Cardiac septum (tissue), 1 donor: ENCODE measurements around the gene PTPRZ1. TPM values are rescaled to one million over a fixed set of nuclear protein-coding genes. Genes with fewer than 3 reads are reported as not detected.

Source experiments
- DNase-seq: peaks from one replicate; pipeline ENCODE4 v3.0.0-alpha.2; 2020; ENCODE audit warnings: low spot score
- intact Hi-C: fragments of 100-400 bp; cut with DNase I; formaldehyde crosslinking; loops from one replicate; pipeline ENCODE4 v1.14.0; 2022
- long read RNA-seq: library from polyadenylated mRNA; unstranded; transcript quantifications from one replicate; pipeline ENCODE4 v2.0.0, GENCODE V29; 2021
- total RNA-seq: library from RNA; stranded (reverse); fragmentation: NEBNext Ultra II Directional; extraction: Animal tissue kit (Norgen Biotek cat#: 25700); gene quantifications from one replicate; pipeline ENCODE4 v1.2.1, GENCODE V29; 2021
- donor health status: DM: no; HTN: no; CAD: no.

Gene PTPRZ1
- total RNA-seq = 0.51 TPM
- long read RNA-seq = 0 reads

DNA sequence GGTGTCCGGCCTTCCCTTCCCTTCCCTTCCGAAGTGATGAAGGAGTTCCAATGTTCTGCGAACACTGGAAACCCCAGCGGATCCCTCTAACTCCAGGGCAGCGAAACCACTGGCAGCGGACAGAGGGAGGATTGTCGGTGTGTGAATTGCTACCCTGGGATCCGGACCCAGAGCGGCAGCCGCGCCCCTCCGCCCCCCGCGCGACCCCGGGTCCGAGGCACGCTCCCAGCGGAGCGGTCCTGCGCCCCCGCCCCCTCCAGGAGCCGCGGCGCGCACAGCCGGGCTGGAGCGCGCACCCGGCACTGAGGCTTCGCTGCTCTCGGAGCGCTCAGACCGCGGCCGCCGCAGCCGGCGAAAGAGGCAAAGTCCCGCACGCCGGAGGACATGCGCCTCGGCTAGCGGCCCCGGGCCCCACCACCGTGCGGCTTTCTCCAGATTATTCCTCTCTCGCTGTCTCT, at the start of gene PTPRZ1:
Gene PTPRZ1, plus strand, starts transcription at position 331 of the 458 bp plus-strand sequence. CDS start 339 bp downstream, outside the sequence.
- DNase-seq = no peak
- intact Hi-C loops = no loop called here

- no peak for DNase-seq
Measured at GRCh38 chr7:121824276-121824675, 48.7 kb upstream of the PTPRZ1 start.

DNA sequence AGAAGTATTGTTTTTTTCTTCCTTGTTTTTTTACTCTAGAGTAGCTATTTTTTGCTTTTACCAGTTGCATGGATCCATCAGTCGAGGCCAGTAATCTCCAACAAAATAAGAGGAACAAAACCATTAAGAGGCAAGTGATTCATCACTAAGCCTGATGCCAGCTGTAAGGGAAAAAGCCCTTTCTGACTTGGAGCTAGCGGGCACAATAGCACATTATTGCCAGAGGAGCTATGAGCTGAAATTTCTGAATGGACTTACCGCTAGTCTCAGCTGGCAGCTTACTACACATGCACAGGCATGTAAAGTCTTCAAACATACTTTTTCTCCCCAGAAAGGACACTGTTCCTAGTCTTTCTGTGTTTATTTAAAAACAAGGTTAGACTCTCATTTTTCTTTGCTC, 41.6 kb upstream of the PTPRZ1 start:
- intact Hi-C loops = no loop called here
- DNase-seq = no peak

More at GRCh38 chr7:121824276-121824675, 48.7 kb upstream of the PTPRZ1 start:
- intact Hi-C loops = no loop called here

- intact Hi-C loops = no loop called here
- DNase-seq = no peak
Measured at GRCh38 chr7:121831801-121832200, 41.2 kb upstream of the PTPRZ1 start.

- no peak for DNase-seq
- intact Hi-C loops = no loop called here
Measured at GRCh38 chr7:121832347-121832746, 40.6 kb upstream of the PTPRZ1 start.

- intact Hi-C loops = no loop called here
- DNase-seq = no peak
Measured at GRCh38 chr7:121833991-121834390, 39.0 kb upstream of the PTPRZ1 start.

- intact Hi-C loops = no loop called here
- no peak for DNase-seq
Measured at GRCh38 chr7:121837462-121837861, 35.5 kb upstream of the PTPRZ1 start.

DNA sequence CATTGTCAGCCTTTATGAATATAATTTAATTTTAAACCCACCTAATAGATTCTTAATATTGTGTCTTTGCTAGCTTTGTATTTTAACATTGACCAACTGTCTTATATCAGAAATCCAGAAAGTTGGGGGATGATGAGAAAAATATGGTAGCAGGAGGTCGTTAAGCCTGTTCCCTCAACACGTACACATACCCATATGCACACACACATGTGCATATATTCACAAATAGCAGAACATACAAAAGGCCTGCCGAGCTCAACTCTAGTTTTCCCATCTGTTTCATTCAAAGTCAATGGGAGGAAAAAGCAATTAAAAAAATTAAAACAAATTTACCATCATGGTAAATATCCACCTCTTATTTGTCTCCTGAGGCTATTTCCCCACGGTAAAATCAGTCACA, 25.9 kb upstream of the PTPRZ1 start:
- DNase-seq = no peak
- intact Hi-C loops = no loop called here

- intact Hi-C loops = no loop called here
- no peak for DNase-seq
Measured at GRCh38 chr7:121853307-121853706, 19.7 kb upstream of the PTPRZ1 start.

DNA sequence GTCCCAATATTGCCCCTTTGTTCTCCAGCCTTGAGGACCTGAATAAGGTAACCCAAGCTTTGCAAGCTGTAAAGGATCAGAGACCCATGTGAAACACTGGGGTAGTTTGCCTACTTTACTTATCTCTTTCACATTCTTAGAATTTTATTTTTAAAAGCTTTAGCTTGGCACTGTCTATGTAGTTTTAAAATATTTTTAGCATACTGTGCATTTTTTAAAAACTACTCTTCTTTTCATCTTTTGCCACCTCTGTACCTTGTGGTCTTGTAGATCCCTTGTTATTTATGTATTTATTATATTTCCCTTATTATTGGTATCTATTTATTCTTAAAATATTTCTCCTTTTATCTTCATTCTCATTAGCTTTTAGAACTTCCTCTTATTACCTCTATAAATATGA, 12.0 kb upstream of the PTPRZ1 start:
- intact Hi-C loops = no loop called here

GRCh38 chr7:121862591-121862990, 10.4 kb upstream of the PTPRZ1 start:
- intact Hi-C loops = no loop called here
- DNase-seq = no peak

More for the DNA sequence above, 12.0 kb upstream of the PTPRZ1 start:
- no peak for DNase-seq

DNA sequence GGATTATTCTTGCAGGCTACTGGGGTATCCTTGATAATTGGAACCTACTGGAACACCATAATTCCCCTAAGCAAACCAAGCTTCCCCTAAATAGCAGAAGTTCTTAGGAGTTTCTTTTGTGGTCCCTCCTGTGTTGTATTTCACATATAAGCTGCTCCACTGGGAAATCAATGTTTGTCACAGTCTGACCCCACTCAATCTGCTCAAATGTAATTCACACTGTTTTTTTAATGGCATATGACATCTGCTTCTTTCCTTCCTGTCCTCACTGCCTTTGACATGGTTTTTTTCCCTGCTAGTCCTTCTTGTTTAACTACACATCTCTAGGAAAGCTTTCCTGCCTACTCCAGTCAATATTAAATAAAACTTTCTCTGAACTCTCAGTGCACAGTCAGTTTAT, 1.8 kb upstream of the PTPRZ1 start:
- no peak for DNase-seq
- intact Hi-C loops = no loop called here

- no peak for DNase-seq
- intact Hi-C loops = no loop called here
Measured at GRCh38 chr7:121873289-121874194, 581 bp downstream of the PTPRZ1 start.

- intact Hi-C loops = no loop called here
- DNase-seq = no peak
Measured at GRCh38 chr7:121874298-121874697, 1.3 kb downstream of the PTPRZ1 start.

DNA sequence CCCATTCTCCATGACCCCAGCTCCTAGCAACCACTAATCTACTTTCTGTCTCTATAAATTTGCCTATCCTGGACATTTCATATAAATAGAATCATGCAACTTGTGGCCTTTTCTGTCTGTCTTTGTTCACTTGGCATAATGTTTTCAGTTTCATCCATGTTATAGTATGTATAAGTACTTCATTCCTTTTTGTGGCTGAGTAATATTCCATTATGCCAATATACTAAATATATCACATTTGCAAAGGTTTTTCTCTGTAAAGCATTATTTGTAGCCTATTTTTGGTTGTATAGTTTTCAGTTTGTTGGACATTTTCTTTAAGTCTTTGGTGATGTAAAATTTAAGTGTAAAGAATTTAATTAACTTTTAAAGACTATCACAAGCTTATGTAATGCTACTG, 2.2 kb downstream of the PTPRZ1 start:
- intact Hi-C loops = no loop called here

GRCh38 chr7:121876656-121877500, 3.9 kb downstream of the PTPRZ1 start:
- intact Hi-C loops = no loop called here
- DNase-seq = no peak

More for the DNA sequence above, 2.2 kb downstream of the PTPRZ1 start:
- DNase-seq = no peak

GRCh38 chr7:121878918-121879464, 6.0 kb downstream of the PTPRZ1 start:
- intact Hi-C loops = no loop called here
- DNase-seq = no peak

DNA sequence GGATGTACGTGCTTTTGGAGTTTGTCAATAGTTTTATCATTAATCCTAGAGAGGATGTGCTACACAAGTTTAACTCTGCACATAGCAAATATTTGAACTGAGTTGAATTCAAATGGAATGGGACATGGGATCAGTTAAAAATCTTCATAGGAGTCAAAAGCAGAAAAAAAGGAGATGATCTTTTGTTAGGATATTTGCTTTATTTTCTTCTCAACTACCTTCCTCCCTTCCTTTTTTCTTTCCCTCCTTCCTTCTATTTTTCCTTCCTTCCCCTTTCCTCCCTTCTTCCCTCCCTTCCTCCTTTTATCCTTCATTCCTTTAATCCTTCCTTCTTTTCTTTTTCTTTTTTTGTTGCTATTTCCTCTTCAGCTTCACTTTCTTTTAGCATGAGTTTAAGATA, 6.6 kb downstream of the PTPRZ1 start:
- intact Hi-C loops = no loop called here
- no peak for DNase-seq

DNA sequence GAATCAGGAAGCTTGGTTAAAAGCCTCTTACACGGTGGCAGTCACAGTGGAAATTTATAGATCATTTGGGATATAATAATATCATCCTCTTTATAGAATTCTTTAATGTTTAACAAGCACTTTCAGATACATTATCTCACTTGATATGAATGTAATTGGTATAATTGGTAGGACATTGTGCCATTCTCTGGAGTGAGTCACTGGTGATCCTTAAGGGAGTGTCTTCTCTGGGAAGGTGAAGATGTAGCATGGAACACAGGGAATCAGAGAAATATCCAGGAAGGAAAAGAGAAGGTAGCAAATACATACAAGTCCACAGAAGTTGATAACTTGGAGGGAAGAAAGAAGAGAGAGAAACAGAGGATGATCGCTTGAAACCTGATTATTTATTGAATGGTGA, 9.8 kb downstream of the PTPRZ1 start:
- no peak for DNase-seq
- intact Hi-C loops = no loop called here
